K562 (cell line): ENCODE results near the gene TCP10L.
A peak's percentile ranks its signal among the peaks of the same experiment; 100 is the strongest.

Experiments
- CHD2 ChIP-seq: IDR thresholded peaks from 2 replicates; pipeline ENCODE4 v1.6.1; 2011; ENCODE audit warnings: low read depth, low read length
- MEF2A ChIP-seq: IDR thresholded peaks from 2 replicates; pipeline ENCODE4 v1.6.1; 2011; ENCODE audit warnings: low read depth, mild to moderate bottlenecking, low read length, moderate library complexity; ENCODE audit not compliant: control insufficient read depth
- RCOR1 ChIP-seq, 2 experiments: IDR thresholded peaks; 2 replicates each; pipeline ENCODE4 v1.6.1; 2012; ENCODE audit warnings: low read depth in 2 of 2, low read length in 2 of 2, borderline replicate concordance in 1 of 2, improper control_type of control experiment in 1 of 2
- TBP ChIP-seq: optimal IDR thresholded peaks from 2 replicates; pipeline ENCODE3; 2011; ENCODE audit warnings: low read depth, low read length, improper control_type of control experiment
- ZBTB26 ChIP-seq: fragments of 450-650 bp; formaldehyde crosslinking; IDR thresholded peaks from 2 replicates; pipeline ENCODE4 v1.4.0; 2022; ENCODE audit warnings: missing genetic modification characterization
- ZNF561 ChIP-seq: fragments of 450-650 bp; formaldehyde crosslinking; conservative IDR thresholded peaks from 2 replicates; pipeline ENCODE4 v1.4.0; 2020; ENCODE audit warnings: mild to moderate bottlenecking, moderate library complexity
- ZNF644 ChIP-seq: fragments of 200-800 bp; sonication (Bioruptor generic); IDR thresholded peaks from 2 replicates; pipeline ENCODE4 v1.6.1; 2016; ENCODE audit warnings: low read depth, missing genetic modification characterization, missing compliant biosample characterization

GRCh38 chr21:32562915-32563314 lies 22.4 kb downstream of the TCP10L start:
- TF ChIP-seq ZNF561 (CRISPR knock-in tag) (no peak), RCOR1 (IDR thresholded peaks at IDR 0.05; ENCODE audit: borderline replicate concordance in 1 of 2, low read depth in 2 of 2, low read length in 2 of 2) (no peak), ZBTB26 (CRISPR knock-in tag) (no peak), MEF2A (no peak), CHD2 (no peak), ZNF644 (no peak), TBP (peak; percentile 66)
